Breast epithelium (tissue), 4 donors: ENCODE results near the gene AEN. TPM values are rescaled to one million over a fixed set of nuclear protein-coding genes. Genes with fewer than 3 reads are reported as not detected.
"Not testable (repeated sequence)": the region's sequence is repeated elsewhere in the genome, so short reads cannot be mapped to it uniquely, and the experiment has no call there.

Experiments used
- DNase-seq, 2 donors: peaks; one replicate each; pipeline ENCODE4 v3.0.0-alpha.2; 2019; ENCODE audit warnings: low spot score in 2 of 2
- H3K27ac ChIP-seq, 2 donors: fragments of 200-600 bp; sonication (generic) in 1 of 2; one replicate each; pipeline ENCODE4 v1.5.1; 2016 to 2019; ENCODE audit warnings: mild to moderate bottlenecking in 1 of 2
- H3K27me3 ChIP-seq, 2 donors: fragments of 200-600 bp; sonication (generic) in 1 of 2; one replicate each; pipeline versions ENCODE4 v1.5.1 to v1.6.0; 2017 to 2019; ENCODE audit warnings: control low read depth in 1 of 2, mild to moderate bottlenecking in 1 of 2
- H3K36me3 ChIP-seq: fragments of 200-600 bp; one replicate; pipeline ENCODE4 v1.5.1; 2019
- H3K4me1 ChIP-seq, 2 donors: fragments of 200-600 bp; sonication (generic); one replicate each; pipeline ENCODE4 v1.5.1; 2016 to 2019; ENCODE audit warnings: control low read depth in 1 of 2
- H3K4me3 ChIP-seq, 3 donors: fragments of 200-600 bp; sonication (generic); 1 replicate in 2 of 3; 2 replicates in 1 of 3; pipeline ENCODE4 v1.5.1; 2016 to 2019; ENCODE audit warnings: mild to moderate bottlenecking in 3 of 3, moderate library complexity in 2 of 3
- H3K9me3 ChIP-seq, 2 donors: fragments of 200-600 bp; sonication (generic) in 1 of 2; one replicate each; pipeline ENCODE4 v1.5.1; 2016 to 2019; ENCODE audit warnings: control low read depth in 1 of 2
- CTCF ChIP-seq, 3 donors: fragments of 450-650 bp; IDR thresholded peaks; one replicate each; pipeline ENCODE4 v1.5.1; 2016 to 2017; ENCODE audit warnings: antibody characterized with exemption in 3 of 3, mild to moderate bottlenecking in 3 of 3, moderate library complexity in 3 of 3
- POLR2A ChIP-seq: fragments of 450-650 bp; IDR thresholded peaks from one replicate; pipeline ENCODE4 v1.6.1; 2016; ENCODE audit warnings: antibody characterized with exemption, mild to moderate bottlenecking, moderate library complexity
- POLR2AphosphoS5 ChIP-seq, 3 donors: sonication (generic); formaldehyde crosslinking; IDR thresholded peaks; one replicate each; pipeline ENCODE4 v1.6.1; 2017; ENCODE audit warnings: antibody characterized with exemption in 3 of 3
- intact Hi-C: fragments of 100-400 bp; cut with DNase I; formaldehyde crosslinking; loops from one replicate; pipeline ENCODE4 v1.15.1; 2023; ENCODE audit warnings: low total_unique reads
- total RNA-seq, 3 donors: library from RNA; depleted of rRNA; stranded (reverse); fragments of >200 nt; gene quantifications; one replicate each; pipeline ENCODE4 v1.1.0, GENCODE V29; 2016

Gene AEN
- total RNA-seq, 3 donors from 2014 or later, result 11.7 to 21.6 (median 18.1) TPM

GRCh38 chr15:88630798-88631463, 9.8 kb downstream of the AEN start:
- intact Hi-C loops, result no loop called here
- H3K36me3 ChIP-seq, result no peaks in the 10 kb centered on the region
- H3K27me3 ChIP-seq, result no peaks in the 10 kb centered on the region
- no peaks in the 10 kb centered on the region for H3K4me1 ChIP-seq
- TF ChIP-seq POLR2A (no peak), POLR2AphosphoS5 (IDR thresholded peaks at IDR 0.05) (no peak), CTCF (IDR thresholded peaks at IDR 0.05) (no peak)
- H3K27ac ChIP-seq, result peak overlapping the region; percentile 64 to 77
- H3K9me3 ChIP-seq, result no peaks in the 10 kb centered on the region
- no peak overlapping the region for H3K4me3 ChIP-seq
- DNase-seq, result no peak

DNA sequence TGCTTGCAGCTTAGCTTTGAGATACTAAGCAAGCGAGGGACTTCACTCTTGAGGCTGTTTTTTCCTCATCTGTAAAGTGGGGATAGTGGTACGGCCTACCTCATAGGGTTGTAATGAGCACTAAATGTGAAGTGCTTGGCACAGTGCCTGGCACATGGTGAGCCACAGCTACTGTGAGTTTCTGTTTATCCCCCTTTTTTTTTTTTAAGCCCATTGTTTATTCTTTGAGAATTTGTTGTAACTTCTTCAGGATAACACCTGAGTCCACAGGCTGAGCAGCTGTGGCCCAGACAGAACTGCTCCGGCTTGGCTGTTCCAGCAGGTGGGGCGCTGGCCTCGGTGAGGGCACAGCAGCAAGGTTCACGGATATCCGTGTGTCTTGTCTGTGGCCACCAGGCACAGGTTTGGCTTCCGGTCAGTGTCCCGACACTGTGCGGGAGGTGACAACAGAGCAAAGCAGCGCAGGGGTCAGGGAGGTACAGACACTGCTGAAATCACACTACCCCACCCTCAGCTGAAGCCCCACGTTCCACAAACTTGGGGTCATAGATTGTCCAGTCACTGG, 10.4 kb downstream of the AEN start:
- TF ChIP-seq POLR2A, result no peak
- peak in 1 of 3 donors; percentile 28 for TF ChIP-seq CTCF (IDR thresholded peaks at IDR 0.05)
- no peak for TF ChIP-seq POLR2AphosphoS5 (IDR thresholded peaks at IDR 0.05)
- Histone ChIP-seq H3K9me3 (no peaks in the 10 kb centered on the region), H3K4me1 (no peaks in the 10 kb centered on the region), H3K27me3 (no peaks in the 10 kb centered on the region), H3K27ac (peak overlapping the region; percentile 64 to 79), H3K36me3 (no peaks in the 10 kb centered on the region), H3K4me3 (no peak overlapping the region)
- intact Hi-C loops, result no loop called here
- DNase-seq, result no peak

DNA sequence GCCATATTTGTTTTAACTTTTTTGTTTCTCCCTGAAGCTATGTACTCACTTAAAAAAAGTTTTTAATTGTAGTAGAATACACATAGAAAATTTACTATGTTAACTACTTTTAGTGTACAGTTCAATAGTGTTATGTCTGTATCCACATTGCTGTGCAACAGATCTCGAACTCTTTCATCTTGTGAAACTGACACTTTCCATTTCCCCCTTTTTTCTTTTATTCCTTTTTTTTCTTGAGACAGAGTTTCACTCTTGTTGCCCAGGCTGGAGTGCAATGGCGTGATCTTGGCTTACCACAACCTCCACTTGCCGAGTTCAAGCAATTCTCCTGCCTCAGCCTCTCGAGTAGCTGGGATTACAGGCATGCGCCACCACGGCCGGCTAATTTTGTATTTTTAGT, 11.7 kb downstream of the AEN start:
- H3K9me3 ChIP-seq, H3K27me3 ChIP-seq, H3K27ac ChIP-seq, H3K36me3 ChIP-seq, H3K4me3 ChIP-seq, H3K4me1 ChIP-seq, intact Hi-C loops, DNase-seq: not testable (repeated sequence)

- TF ChIP-seq CTCF (IDR thresholded peaks at IDR 0.05) (no peak), POLR2A (no peak), POLR2AphosphoS5 (IDR thresholded peaks at IDR 0.05) (no peak)
- no peak overlapping the region for H3K4me3 ChIP-seq
- DNase-seq, result no peak
- H3K27ac ChIP-seq, result no peak overlapping the region
- peaks cover 0 to 5% of the 10 kb centered on the region in 2 donors for H3K4me1 ChIP-seq
- intact Hi-C loops, result no loop called here
- H3K36me3 ChIP-seq, result no peaks in the 10 kb centered on the region
- H3K9me3 ChIP-seq, result no peaks in the 10 kb centered on the region
- no peaks in the 10 kb centered on the region for H3K27me3 ChIP-seq
Measured at GRCh38 chr15:88634449-88634848, 13.3 kb downstream of the AEN start.

- no peak for TF ChIP-seq POLR2A
- no peak for TF ChIP-seq CTCF (IDR thresholded peaks at IDR 0.05)
- TF ChIP-seq POLR2AphosphoS5 (IDR thresholded peaks at IDR 0.05), result no peak
- no peak overlapping the region for H3K27ac ChIP-seq
- peaks cover 0 to 11% of the 10 kb centered on the region in 2 donors for H3K4me1 ChIP-seq
- H3K4me3 ChIP-seq, result no peak overlapping the region
- no peak for DNase-seq
- H3K36me3 ChIP-seq, result no peaks in the 10 kb centered on the region
- intact Hi-C loops, result no loop called here
- H3K27me3 ChIP-seq, result no peaks in the 10 kb centered on the region
- no peaks in the 10 kb centered on the region for H3K9me3 ChIP-seq
Measured at GRCh38 chr15:88635318-88635717, 14.2 kb downstream of the AEN start.
